GM10266 (cell line): ENCODE results near the gene CHTOP.

Experiments used
- DNase-seq: peaks from one replicate; pipeline ENCODE4 v3.0.0; 2012; ENCODE audit errors: extremely low spot score
- TF ChIP-seq, protein P1 (sequence below): IDR thresholded peaks from 2 replicates; pipeline ENCODE4 v1.5.1; 2012; ENCODE audit warnings: mild to moderate bottlenecking, low read depth; ENCODE audit not compliant: control insufficient read depth, insufficient read depth; ENCODE audit errors: missing control alignments

CHTOP gene

GRCh38 chr1:153597206-153597605 lies 36.7 kb upstream of the CHTOP start:
- no peak for DNase-seq
- TF ChIP-seq, protein P1, sequence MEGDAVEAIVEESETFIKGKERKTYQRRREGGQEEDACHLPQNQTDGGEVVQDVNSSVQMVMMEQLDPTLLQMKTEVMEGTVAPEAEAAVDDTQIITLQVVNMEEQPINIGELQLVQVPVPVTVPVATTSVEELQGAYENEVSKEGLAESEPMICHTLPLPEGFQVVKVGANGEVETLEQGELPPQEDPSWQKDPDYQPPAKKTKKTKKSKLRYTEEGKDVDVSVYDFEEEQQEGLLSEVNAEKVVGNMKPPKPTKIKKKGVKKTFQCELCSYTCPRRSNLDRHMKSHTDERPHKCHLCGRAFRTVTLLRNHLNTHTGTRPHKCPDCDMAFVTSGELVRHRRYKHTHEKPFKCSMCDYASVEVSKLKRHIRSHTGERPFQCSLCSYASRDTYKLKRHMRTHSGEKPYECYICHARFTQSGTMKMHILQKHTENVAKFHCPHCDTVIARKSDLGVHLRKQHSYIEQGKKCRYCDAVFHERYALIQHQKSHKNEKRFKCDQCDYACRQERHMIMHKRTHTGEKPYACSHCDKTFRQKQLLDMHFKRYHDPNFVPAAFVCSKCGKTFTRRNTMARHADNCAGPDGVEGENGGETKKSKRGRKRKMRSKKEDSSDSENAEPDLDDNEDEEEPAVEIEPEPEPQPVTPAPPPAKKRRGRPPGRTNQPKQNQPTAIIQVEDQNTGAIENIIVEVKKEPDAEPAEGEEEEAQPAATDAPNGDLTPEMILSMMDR, result no peak

GRCh38 chr1:153598309-153599172 lies 35.3 kb upstream of the CHTOP start:
- peak; percentile 85 for DNase-seq

DNA sequence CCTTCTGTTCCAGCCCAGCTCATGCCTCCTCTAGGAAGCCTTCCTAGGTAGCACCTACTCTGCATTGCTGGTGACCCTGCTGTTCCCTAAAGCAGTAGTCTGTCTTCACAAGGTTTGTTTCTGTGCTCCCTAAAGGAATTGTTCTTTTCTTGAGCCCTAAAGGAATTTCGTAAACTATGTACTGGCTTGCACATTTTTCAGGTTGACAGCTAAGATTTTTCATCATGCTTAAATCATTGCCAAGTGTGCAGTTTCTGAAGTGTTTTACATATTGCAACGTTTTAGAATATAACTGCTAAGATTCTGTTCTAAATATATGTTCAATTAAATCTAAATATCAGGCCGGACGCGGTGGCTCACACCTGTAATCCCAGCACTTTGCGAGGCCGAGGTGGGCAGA lies 34.0 kb upstream of the CHTOP start:
- TF ChIP-seq, protein P1, result no peak
- DNase-seq, result no peak

More at GRCh38 chr1:153598309-153599172, 35.3 kb upstream of the CHTOP start:
- TF ChIP-seq, protein P1, result no peak

GRCh38 chr1:153602749-153603148 lies 31.1 kb upstream of the CHTOP start:
- TF ChIP-seq, protein P1, result no peak
- DNase-seq, result no peak

DNA sequence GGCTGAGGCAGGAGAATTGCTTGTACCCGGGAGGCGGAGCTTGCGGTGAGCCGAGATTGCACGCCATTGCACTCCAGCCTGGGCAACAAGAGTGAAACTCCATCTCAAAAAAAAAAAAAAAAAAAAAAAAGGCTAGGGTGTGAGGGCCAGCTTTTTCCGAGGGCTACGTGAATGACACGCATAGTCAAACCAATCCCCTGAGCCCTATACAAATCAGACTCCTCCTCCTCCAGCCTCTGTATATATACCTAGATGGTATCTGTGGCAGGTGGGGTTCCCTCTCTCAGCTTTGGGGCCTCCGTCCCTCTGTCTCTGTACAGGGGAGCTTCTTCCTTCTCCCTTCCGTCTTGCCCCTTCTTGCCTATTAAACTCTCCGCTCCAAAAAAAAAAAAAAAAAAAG lies 27.7 kb upstream of the CHTOP start:
- TF ChIP-seq, protein P1, result no peak
- DNase-seq, result no peak

DNA sequence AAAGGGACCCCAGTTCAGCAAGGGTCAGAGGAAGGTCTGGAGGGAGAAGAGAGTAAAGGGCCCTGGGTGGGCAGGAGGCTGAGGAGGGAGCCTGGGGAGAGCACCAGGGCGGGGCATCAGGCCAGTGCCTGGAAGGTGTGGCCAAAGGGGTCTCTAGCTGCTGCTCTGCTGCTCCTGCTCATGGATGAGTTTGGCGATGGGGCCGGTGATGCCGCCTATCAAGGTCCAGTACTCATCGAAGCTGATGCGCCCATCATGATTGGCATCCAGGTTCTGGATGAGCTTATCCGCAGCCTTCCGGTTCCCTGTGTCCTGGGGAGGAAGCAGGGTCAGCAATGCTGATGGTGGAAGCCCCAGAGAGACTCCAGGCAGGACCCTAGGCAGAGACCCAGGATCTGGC lies 26.5 kb upstream of the CHTOP start:
- DNase-seq, result no peak
- TF ChIP-seq, protein P1, result no peak

DNA sequence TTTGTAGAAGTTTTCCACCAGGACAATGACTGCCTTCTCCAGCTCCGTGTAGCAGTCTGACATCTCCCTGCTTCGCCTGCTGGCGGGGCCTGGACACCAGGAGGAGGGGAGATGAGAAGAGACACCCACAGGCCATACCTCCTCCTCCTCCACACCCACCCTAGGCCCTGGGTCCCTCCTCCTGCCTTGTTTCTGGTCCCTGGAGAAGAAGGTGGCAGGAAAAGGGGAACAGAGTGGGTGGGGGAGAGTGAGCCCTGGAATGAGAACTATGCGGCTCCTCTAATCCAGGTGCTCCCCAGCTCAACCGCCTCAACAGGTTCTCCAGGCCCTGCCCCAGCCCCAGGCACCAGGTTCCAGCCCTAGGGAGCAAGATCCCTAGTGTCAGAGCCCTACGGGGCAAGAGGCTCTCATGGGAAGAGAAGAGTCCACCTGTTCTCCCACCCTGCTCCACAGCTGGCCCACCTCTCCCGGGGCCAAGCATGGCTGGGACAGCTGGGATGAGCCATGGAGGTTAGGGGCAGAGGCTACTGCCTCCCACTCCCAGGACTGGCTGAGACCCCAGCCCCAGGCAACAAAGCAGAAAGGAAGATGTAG lies 25.7 kb upstream of the CHTOP start:
- DNase-seq, result no peak
- TF ChIP-seq, protein P1, result no peak
